Right ventricle myocardium inferior (tissue), 1 donor: ENCODE data around the gene IGSF6. TPM values are rescaled to one million over a fixed set of nuclear protein-coding genes. Genes with fewer than 3 reads are reported as not detected.

Experiments used
- ATAC-seq: fragments of 200-7000 bp; cut with Tn5 transposase; one replicate; pipeline ENCODE4 v1.9.1; 2020; ENCODE audit warnings: mild to moderate bottlenecking, moderate library complexity
- DNase-seq: peaks from one replicate; pipeline ENCODE4 v3.0.0; 2021; ENCODE audit errors: missing footprints
- intact Hi-C: fragments of 100-400 bp; cut with DNase I; formaldehyde crosslinking; loops from one replicate; pipeline ENCODE4 v1.11.0; 2022
- total RNA-seq: library from RNA; stranded (reverse); fragmentation: NEBNext Ultra II Directional; extraction: Animal tissue kit (Norgen Biotek cat#: 25700); gene quantifications from one replicate; pipeline ENCODE4 v1.2.1, GENCODE V29; 2021
- donor health status: DM: no; HTN: yes; CAD: no; lungs with severe emphysema.

IGSF6 gene
- total RNA-seq, 1 donor from 2014 or later, result 3.0 TPM

DNA sequence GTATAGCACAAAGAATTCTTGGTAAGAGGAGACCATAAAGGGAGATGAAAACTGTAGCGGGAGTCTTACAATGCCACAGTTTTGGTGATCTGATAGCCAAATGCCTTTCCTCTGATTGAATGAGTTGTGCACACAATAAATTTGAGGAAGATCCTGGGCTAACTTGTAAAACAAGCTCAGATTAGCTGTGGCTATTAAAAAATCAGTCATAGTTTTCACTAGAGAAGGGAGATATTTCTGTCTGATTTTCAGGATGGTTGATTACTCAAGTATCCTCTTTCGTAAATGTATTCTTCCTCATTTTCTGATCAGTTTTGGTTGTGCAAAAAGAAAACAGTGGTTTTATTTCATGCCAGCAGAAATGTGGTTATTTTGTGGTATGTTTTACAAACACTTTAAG lies 62.1 kb downstream of the IGSF6 start:
- ATAC-seq (no peak), DNase-seq (no peak)
- intact Hi-C loops, result no loop called here

GRCh38 chr16:21589551-21589950 lies 62.9 kb downstream of the IGSF6 start:
- DNase-seq (no peak), ATAC-seq (no peak)
- intact Hi-C loops, result no loop called here

Other genes starting within 250 kb of the IGSF6 start
- gene METTL9, start 53.0 kb downstream of the IGSF6 start, total RNA-seq, result 43.7 TPM
- gene OTOA, start 11.4 kb upstream of the IGSF6 start, total RNA-seq, result not detected
- 21.2 TPM for gene NPIPB4, start 205.1 kb upstream of the IGSF6 start, total RNA-seq